ENCODE measurements around the gene LRGUK. TPM values are rescaled to one million over a fixed set of nuclear protein-coding genes. Genes with fewer than 3 reads are reported as not detected.
"Not testable (repeated sequence)": the region's sequence is repeated elsewhere in the genome, so short reads cannot be mapped to it uniquely, and the experiment has no call there.

The LRGUK gene
- polyA plus RNA-seq, 1 experiment, result 0.07 TPM

DNA sequence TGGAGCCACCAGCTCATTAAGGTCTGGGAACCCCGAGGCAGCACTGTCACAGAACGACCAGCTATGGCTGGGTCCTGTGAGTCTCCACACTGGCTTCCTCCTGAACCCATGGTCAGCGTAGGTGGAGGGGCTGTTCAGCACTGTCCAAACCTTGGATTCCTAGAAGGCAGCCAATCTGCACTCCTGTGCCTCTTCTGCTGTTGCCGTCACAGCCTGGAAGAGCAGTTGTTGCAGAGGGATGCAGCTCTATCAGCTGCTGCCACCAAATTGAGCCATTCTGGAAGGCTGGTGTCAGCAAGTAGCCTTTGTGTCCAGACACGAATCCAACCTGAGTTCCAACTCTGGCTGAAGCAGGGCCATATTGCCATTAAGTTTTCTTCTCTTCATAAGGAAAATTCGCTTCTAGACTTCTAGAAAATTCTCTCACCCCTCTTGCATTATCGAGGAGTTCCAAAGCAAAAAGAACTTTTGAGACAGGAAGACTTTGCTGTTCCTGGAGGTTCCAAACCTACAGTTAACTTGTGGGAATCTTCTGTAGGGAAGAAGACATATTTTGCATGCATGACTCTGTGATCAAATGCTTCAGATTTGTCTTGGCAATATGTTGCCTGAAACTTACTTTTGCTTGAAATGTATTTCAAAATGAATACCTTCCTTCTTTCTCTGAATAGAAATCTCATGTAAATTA is 84.0 kb downstream of the LRGUK start:
- Histone ChIP-seq H3K4me3 (ENCODE audit: low read depth, low read length) (no peak overlapping the region), H3K27me3 (ENCODE audit: control insufficient read depth, insufficient read depth, low read length) (no peaks in the 10 kb centered on the region), H3K27ac (ENCODE audit: low read depth, low read length) (no peak overlapping the region), H3K9me3 (ENCODE audit: control insufficient read depth, insufficient read depth, low read length) (no peaks in the 10 kb centered on the region; the same call in 1 of the 2 replicates)
- CTCF ChIA-PET, result interaction anchor here (0.6 kb wide), 1 partner anchor 356 kb away, joined by 3 read pairs; no protein-coding TSS in a partner anchor
- POLR2A ChIA-PET, result no interaction called here
- TF ChIP-seq, protein P1, sequence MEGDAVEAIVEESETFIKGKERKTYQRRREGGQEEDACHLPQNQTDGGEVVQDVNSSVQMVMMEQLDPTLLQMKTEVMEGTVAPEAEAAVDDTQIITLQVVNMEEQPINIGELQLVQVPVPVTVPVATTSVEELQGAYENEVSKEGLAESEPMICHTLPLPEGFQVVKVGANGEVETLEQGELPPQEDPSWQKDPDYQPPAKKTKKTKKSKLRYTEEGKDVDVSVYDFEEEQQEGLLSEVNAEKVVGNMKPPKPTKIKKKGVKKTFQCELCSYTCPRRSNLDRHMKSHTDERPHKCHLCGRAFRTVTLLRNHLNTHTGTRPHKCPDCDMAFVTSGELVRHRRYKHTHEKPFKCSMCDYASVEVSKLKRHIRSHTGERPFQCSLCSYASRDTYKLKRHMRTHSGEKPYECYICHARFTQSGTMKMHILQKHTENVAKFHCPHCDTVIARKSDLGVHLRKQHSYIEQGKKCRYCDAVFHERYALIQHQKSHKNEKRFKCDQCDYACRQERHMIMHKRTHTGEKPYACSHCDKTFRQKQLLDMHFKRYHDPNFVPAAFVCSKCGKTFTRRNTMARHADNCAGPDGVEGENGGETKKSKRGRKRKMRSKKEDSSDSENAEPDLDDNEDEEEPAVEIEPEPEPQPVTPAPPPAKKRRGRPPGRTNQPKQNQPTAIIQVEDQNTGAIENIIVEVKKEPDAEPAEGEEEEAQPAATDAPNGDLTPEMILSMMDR (IDR thresholded peaks at IDR 0.05; ENCODE audit: low read depth, low read length), result no peak
- DNase-seq (ENCODE audit: low read depth, low spot score), result no peak

DNA sequence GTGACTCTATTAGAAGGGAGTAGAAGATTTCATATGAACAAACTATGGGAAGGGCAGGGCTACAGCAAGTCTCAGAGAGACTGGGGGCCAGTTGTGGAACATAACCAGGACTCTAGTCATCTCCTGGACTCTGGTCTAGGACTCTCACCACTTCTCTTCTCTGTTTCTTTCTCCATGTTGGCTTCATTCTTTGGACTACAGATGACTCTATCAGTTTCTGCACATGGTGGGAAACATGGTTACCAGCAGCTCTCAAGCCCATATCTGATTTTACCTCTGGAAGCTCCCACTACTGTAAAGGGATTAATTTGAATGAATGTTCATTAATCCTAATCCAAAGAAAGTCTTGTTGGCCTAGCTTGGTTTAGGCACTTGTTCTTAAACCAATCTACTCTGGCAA is 84.7 kb downstream of the LRGUK start:
- DNase-seq (ENCODE audit: low read depth, low spot score), result no peak
- POLR2A ChIA-PET, result no interaction called here
- Histone ChIP-seq H3K27me3 (ENCODE audit: control insufficient read depth, insufficient read depth, low read length) (no peaks in the 10 kb centered on the region), H3K27ac (ENCODE audit: low read depth, low read length) (no peak overlapping the region), H3K4me3 (ENCODE audit: low read depth, low read length) (no peak overlapping the region), H3K9me3 (ENCODE audit: control insufficient read depth, insufficient read depth, low read length) (no peaks in the 10 kb centered on the region; the same call in 1 of the 2 replicates)
- CTCF ChIA-PET, result interaction anchor here (0.6 kb wide), 1 partner anchor 357 kb away, joined by 3 read pairs; no protein-coding TSS in a partner anchor
- TF ChIP-seq, protein P1 (IDR thresholded peaks at IDR 0.05; ENCODE audit: low read depth, low read length), result no peak

DNA sequence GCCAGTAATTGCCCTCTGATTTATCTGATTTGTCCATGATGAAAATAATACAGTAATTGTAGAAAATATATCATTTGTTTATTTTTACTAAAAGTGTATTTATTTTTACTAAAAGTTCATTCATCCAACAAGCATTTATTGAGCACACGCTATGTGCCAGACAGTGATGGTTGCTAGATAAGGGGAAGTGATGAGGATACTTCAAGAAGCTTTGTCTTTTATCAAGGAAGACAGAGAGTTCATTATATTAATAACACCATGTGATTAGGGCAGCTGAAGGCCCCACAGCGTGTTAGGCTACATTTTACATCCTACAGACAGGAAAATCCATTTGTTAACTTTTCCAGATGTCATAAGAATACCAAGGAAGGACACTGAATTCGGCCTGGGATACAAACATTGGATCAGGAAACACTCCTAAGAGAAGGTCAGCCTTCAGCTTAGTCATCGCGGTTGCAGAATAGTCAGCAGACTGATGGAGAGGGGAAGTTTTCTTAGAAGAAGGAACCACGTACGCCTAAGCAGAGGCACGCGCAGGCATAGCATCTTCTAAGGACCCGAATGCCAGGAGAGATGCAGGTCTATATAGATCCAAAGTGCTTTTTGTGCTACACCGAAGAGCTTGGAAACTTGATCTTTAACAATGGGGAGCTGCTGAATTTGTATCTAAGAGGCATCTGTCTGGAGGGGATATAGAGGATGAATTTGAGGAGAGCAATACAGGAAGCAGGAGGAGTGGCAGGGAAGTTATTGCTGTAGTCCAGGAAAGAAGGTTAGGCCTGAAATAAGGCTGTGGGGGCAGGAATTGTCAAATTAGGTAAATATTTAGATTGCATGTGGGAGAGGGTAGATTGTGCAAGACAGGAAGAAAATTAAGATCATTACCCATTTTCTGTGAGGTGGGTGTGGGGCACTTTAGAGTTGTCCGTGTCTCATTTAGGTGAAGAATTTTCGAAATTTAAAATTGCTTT is 85.7 kb downstream of the LRGUK start:
- ChIA-PET POLR2A (no interaction called here), CTCF (interaction anchor here (1.3 to 1.5 kb wide), 2 partner anchors 72 to 208 kb away, joined by 3 to 5 read pairs; no protein-coding TSS in a partner anchor)
- H3K27me3 ChIP-seq (ENCODE audit: control insufficient read depth, insufficient read depth, low read length), result no peaks in the 10 kb centered on the region
- H3K9me3 ChIP-seq (ENCODE audit: control insufficient read depth, insufficient read depth, low read length), result no peaks in the 10 kb centered on the region; the same call in 1 of the 2 replicates
- no peak overlapping the region for H3K4me3 ChIP-seq (ENCODE audit: low read depth, low read length)
- TF ChIP-seq, protein P1 (IDR thresholded peaks at IDR 0.05; ENCODE audit: low read depth, low read length), result no peak
- peak overlapping the region; percentile 34 for H3K27ac ChIP-seq (ENCODE audit: low read depth, low read length)
- DNase-seq (ENCODE audit: low read depth, low spot score), result peak; percentile 11

DNA sequence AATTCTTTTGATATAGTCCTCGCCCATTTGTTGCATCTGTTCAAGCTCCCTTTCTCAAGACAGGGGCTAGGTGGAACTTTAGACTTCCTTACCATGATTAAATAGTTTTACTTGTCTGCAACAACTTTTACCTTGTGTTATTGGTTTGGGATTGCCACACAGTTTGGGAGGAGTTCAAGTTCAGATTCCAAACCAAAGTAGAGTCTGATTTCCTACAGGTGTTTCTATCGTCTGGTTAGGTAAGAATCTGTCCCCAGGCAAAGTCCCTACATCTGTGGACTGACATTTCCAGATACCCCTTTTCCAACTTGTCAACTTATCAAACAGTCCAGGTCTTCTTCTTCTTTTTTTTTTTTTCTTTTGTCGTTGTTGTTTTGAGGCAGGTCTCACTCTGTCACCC is 93.1 kb downstream of the LRGUK start:
- CTCF ChIA-PET, result interaction anchor here (1.3 kb wide), 1 partner anchor 212 kb away, joined by 3 read pairs; no protein-coding TSS in a partner anchor
- POLR2A ChIA-PET, result no interaction called here

DNA sequence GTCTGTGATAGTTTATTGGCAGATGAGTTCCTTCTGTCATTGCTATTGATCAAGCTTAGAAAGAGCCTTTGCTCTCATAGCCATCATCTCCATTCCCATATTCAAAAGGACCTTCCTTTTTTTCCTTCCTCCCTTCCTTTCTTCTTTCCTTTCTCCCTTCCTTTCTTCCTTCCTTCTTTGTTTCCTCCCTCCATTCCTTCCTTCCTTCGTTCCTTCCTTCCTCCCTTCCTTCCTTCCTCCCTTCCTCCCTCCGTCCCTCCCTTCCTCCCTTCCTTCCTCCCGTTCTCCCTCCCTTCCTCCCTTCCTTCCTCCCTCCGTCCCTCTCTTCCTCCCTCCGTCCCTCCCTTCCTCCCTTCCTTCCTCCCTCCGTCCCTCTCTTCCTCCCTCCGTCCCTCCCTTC is 104.2 kb downstream of the LRGUK start:
- POLR2A ChIA-PET, CTCF ChIA-PET: not testable (repeated sequence)

More for the DNA sequence above, 93.1 kb downstream of the LRGUK start:
- TF ChIP-seq, protein P1 (IDR thresholded peaks at IDR 0.05; ENCODE audit: low read depth, low read length), result no peak
- no peaks in the 10 kb centered on the region for H3K9me3 ChIP-seq (ENCODE audit: control insufficient read depth, insufficient read depth, low read length)
- H3K27me3 ChIP-seq (ENCODE audit: control insufficient read depth, insufficient read depth, low read length), result no peaks in the 10 kb centered on the region
- H3K4me3 ChIP-seq (ENCODE audit: low read depth, low read length), result no peak overlapping the region
- H3K27ac ChIP-seq (ENCODE audit: low read depth, low read length), result no peak overlapping the region
- no peak for DNase-seq (ENCODE audit: low read depth, low spot score)

More for the DNA sequence above, 104.2 kb downstream of the LRGUK start:
- not testable (repeated sequence) for H3K27me3 ChIP-seq (ENCODE audit: control insufficient read depth, insufficient read depth, low read length); H3K27ac ChIP-seq (ENCODE audit: low read depth, low read length); DNase-seq (ENCODE audit: low read depth, low spot score); H3K9me3 ChIP-seq (ENCODE audit: control insufficient read depth, insufficient read depth, low read length); H3K4me3 ChIP-seq (ENCODE audit: low read depth, low read length)

Measured in AG04450 (cell line).